ENCODE data around the gene OR5H14.
"Not testable (repeated sequence)": the region's sequence is repeated elsewhere in the genome, so short reads cannot be mapped to it uniquely, and the experiment has no call there.

Gene OR5H14

GRCh38 chr3:98196293-98196692, 49.0 kb downstream of the OR5H14 start:
- not testable (repeated sequence) for H3K4me3 ChIP-seq (ENCODE audit: low read length in 2 of 2); H3K27me3 ChIP-seq (ENCODE audit: control insufficient read depth in 1 of 2, insufficient read depth in 2 of 2, low read length in 2 of 2); H3K27ac ChIP-seq (ENCODE audit: low read length); H3K9ac ChIP-seq (ENCODE audit: low read length in 2 of 2); H3K9me3 ChIP-seq (ENCODE audit: control insufficient read depth in 2 of 2, low read length in 2 of 2); H3K4me1 ChIP-seq (ENCODE audit: control insufficient read depth, insufficient read depth, low read length); H3K36me3 ChIP-seq (ENCODE audit: control insufficient read depth in 2 of 2, insufficient read depth in 2 of 2, low read length in 2 of 2)

GRCh38 chr3:98199020-98199419, 51.7 kb downstream of the OR5H14 start:
- Histone ChIP-seq H3K4me3 (ENCODE audit: low read length in 2 of 2) (no peak overlapping the region), H3K9ac (ENCODE audit: low read length in 2 of 2) (no peak overlapping the region), H3K36me3 (ENCODE audit: control insufficient read depth in 2 of 2, insufficient read depth in 2 of 2, low read length in 2 of 2) (no peaks in the 10 kb centered on the region), H3K4me1 (ENCODE audit: control insufficient read depth, insufficient read depth, low read length) (no peaks in the 10 kb centered on the region), H3K27me3 (ENCODE audit: control insufficient read depth in 1 of 2, insufficient read depth in 2 of 2, low read length in 2 of 2) (no peaks in the 10 kb centered on the region), H3K9me3 (ENCODE audit: control insufficient read depth in 2 of 2, low read length in 2 of 2) (no peaks in the 10 kb centered on the region), H3K27ac (ENCODE audit: low read length) (no peak overlapping the region)
